ENCODE results near the gene SLX4IP.
A peak's percentile ranks its signal among the peaks of the same experiment; 100 is the strongest.

Gene SLX4IP

DNA sequence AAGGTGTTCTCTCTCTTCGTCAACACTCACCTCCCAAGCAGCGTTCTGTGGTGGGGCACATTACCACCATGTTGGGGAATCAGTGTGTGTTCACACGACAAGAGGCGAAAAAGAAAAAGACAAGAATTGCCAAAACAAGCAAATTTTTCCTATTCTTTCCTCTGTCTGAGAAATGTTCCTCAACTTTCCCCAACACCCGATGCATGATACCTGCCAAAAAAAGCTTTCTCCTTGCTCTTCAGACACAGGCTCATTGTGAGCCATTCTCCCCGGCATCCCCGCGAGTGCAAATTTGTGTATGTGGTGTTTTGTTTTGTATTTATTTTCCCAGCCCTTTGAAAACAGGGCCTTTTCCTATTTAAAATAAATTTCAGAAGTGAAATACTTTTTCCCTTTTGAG, 137.7 kb downstream of the SLX4IP start:
- no peak overlapping the region for H3K4me3 ChIP-seq (ENCODE audit: low read depth, low read length)
- H3K4me2 ChIP-seq (ENCODE audit: low read length): no peak overlapping the region
- no peaks in the 10 kb centered on the region for H3K27me3 ChIP-seq (ENCODE audit: control insufficient read depth, insufficient read depth, low read length)
- peak overlapping the region; percentile 56 for H3K27ac ChIP-seq
- H3K36me3 ChIP-seq (ENCODE audit: control insufficient read depth, insufficient read depth, low read length): no peaks in the 10 kb centered on the region
- H3K79me2 ChIP-seq: no peaks in the 10 kb centered on the region
- H3K9ac ChIP-seq: no peak overlapping the region
- no peaks in the 10 kb centered on the region for H3K9me3 ChIP-seq (ENCODE audit: control insufficient read depth, low read length)
- TF ChIP-seq, protein P1, sequence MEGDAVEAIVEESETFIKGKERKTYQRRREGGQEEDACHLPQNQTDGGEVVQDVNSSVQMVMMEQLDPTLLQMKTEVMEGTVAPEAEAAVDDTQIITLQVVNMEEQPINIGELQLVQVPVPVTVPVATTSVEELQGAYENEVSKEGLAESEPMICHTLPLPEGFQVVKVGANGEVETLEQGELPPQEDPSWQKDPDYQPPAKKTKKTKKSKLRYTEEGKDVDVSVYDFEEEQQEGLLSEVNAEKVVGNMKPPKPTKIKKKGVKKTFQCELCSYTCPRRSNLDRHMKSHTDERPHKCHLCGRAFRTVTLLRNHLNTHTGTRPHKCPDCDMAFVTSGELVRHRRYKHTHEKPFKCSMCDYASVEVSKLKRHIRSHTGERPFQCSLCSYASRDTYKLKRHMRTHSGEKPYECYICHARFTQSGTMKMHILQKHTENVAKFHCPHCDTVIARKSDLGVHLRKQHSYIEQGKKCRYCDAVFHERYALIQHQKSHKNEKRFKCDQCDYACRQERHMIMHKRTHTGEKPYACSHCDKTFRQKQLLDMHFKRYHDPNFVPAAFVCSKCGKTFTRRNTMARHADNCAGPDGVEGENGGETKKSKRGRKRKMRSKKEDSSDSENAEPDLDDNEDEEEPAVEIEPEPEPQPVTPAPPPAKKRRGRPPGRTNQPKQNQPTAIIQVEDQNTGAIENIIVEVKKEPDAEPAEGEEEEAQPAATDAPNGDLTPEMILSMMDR (IDR thresholded peaks at IDR 0.05): no peak
- H2AFZ ChIP-seq: no peak overlapping the region
- H3K4me1 ChIP-seq: peaks cover 16% of the 10 kb centered on the region

DNA sequence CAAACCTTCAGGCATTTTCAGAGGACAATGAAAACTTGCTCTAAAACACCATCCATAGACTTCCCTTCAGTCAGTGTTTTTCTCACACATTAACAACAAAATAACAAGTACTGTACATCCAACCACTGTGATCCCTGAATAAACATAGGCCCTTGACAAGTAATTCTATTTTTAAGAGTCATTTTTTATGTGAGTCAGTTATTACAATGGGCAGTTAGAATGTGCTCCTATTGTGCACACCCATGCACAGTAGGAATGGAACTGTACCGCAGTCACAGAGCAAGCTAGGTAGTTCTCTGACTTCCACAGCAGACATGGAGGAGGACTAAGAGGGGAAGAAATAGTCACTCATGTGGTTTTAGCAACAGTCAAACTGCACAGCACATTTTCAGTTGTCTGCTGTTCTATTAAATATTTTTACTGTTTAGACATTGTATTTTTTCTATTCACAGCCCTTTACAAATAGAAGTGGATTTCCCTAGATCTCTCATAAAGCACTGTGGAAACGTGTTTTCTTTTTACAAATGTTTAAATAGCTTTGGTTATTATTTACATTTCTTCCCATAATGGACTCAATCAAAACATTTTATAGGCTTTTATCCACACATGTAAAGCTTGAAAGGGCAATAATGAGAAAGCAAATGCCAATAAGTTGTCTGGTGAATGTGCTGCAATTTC, 138.3 kb downstream of the SLX4IP start:
- H3K27me3 ChIP-seq (ENCODE audit: control insufficient read depth, insufficient read depth, low read length): no peaks in the 10 kb centered on the region
- H3K9me3 ChIP-seq (ENCODE audit: control insufficient read depth, low read length): no peaks in the 10 kb centered on the region
- no peak overlapping the region for H3K9ac ChIP-seq
- H2AFZ ChIP-seq: no peak overlapping the region
- H3K79me2 ChIP-seq: no peaks in the 10 kb centered on the region
- peaks cover 16% of the 10 kb centered on the region for H3K4me1 ChIP-seq
- H3K27ac ChIP-seq: no peak overlapping the region
- no peak overlapping the region for H3K4me3 ChIP-seq (ENCODE audit: low read depth, low read length)
- TF ChIP-seq, protein P1 (IDR thresholded peaks at IDR 0.05): no peak
- no peak overlapping the region for H3K4me2 ChIP-seq (ENCODE audit: low read length)
- H3K36me3 ChIP-seq (ENCODE audit: control insufficient read depth, insufficient read depth, low read length): no peaks in the 10 kb centered on the region

DNA sequence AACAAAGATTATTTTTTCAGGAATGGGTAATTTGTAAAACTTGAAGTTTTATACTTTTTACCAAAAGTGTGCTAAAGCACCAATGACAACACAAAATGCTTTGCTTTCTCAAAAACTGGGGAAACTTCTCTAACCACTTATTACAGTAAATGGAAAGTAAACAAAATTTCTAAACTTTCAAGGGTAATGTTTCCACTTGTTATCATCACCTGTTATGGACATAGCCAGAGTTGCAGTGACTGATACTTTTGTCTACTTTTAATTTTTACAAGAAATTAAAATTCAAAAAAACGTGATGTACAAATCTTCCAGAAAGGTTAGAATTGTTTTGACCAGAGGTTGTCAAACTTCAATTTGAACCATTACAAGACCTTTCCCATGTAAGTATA, 138.8 kb downstream of the SLX4IP start:
- Histone ChIP-seq H3K36me3 (ENCODE audit: control insufficient read depth, insufficient read depth, low read length) (no peaks in the 10 kb centered on the region), H3K4me3 (ENCODE audit: low read depth, low read length) (no peak overlapping the region), H3K27ac (no peak overlapping the region), H3K79me2 (no peaks in the 10 kb centered on the region), H3K4me2 (ENCODE audit: low read length) (no peak overlapping the region), H3K9ac (no peak overlapping the region), H3K9me3 (ENCODE audit: control insufficient read depth, low read length) (no peaks in the 10 kb centered on the region), H2AFZ (no peak overlapping the region), H3K4me1 (peaks cover 12% of the 10 kb centered on the region), H3K27me3 (ENCODE audit: control insufficient read depth, insufficient read depth, low read length) (no peaks in the 10 kb centered on the region)
- TF ChIP-seq, protein P1 (IDR thresholded peaks at IDR 0.05): no peak

DNA sequence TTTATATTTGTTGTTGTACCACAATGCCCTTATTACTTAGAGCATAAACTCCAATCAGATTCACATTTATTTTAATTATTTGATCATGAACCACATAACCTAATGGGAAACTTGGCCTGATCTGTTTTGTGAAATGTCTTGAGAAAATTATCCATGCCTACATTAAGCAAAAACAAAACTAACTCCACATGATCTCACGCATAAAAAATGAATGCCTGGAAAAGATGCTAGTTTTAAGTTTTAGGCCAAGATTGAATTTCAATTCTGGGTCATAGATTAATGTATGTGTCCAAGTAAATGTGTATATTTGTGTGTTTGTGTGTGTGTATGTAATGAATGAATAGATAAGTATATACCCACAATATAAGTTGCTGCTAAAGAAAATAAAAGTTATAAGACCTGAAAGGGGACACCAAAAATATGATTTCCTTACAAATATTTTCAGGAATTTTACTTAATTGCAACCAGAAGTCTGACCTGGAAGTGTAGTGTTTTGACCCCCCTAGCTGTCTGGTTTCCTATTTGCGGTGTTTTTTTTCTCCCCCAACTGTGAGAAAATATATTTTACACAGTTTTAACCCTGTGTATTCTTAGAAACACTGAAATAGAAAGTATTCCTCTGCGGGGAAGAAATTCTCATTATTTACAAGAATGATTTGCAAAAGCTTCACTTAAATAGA, 141.4 kb downstream of the SLX4IP start:
- H3K9ac ChIP-seq: no peak overlapping the region

More for the DNA sequence above, 141.4 kb downstream of the SLX4IP start:
- H3K27ac ChIP-seq: no peak overlapping the region
- no peaks in the 10 kb centered on the region for H3K79me2 ChIP-seq
- H3K9me3 ChIP-seq (ENCODE audit: control insufficient read depth, low read length): no peaks in the 10 kb centered on the region
- H3K4me3 ChIP-seq (ENCODE audit: low read depth, low read length): no peak overlapping the region
- H2AFZ ChIP-seq: no peak overlapping the region
- no peak overlapping the region for H3K4me2 ChIP-seq (ENCODE audit: low read length)
- H3K27me3 ChIP-seq (ENCODE audit: control insufficient read depth, insufficient read depth, low read length): no peaks in the 10 kb centered on the region
- H3K36me3 ChIP-seq (ENCODE audit: control insufficient read depth, insufficient read depth, low read length): no peaks in the 10 kb centered on the region
- peaks cover 8% of the 10 kb centered on the region for H3K4me1 ChIP-seq
- TF ChIP-seq, protein P1 (IDR thresholded peaks at IDR 0.05): no peak
